GM12872 (cell line): Measurements from ENCODE around the gene GRIK1.

Source experiments
- TF ChIP-seq, protein P1 (sequence below): IDR thresholded peaks from 3 replicates; pipeline ENCODE4 v1.5.1; 2011; ENCODE audit warnings: low read depth, mild to moderate bottlenecking, low read length, moderate library complexity; ENCODE audit not compliant: insufficient read depth

GRIK1 gene

DNA sequence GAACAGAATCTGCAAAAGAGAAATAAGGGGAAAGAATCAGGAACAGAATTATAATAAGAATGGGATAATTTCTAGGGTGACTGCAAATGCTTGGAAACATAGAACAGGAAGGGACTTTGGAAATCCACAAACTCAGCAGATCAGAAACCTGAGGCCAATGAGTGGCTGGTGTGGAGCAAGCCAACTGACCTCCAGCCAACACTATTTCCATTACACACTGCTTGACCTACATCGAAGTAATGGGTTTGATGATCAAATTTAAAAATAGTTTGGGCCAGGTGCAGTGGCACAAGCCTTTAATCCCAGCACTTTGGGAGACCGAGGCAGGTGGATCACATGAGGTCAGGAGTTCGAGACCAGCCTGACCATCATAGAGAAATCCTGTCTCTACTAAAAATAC is 284.9 kb downstream of the GRIK1 start:
- TF ChIP-seq, protein P1, sequence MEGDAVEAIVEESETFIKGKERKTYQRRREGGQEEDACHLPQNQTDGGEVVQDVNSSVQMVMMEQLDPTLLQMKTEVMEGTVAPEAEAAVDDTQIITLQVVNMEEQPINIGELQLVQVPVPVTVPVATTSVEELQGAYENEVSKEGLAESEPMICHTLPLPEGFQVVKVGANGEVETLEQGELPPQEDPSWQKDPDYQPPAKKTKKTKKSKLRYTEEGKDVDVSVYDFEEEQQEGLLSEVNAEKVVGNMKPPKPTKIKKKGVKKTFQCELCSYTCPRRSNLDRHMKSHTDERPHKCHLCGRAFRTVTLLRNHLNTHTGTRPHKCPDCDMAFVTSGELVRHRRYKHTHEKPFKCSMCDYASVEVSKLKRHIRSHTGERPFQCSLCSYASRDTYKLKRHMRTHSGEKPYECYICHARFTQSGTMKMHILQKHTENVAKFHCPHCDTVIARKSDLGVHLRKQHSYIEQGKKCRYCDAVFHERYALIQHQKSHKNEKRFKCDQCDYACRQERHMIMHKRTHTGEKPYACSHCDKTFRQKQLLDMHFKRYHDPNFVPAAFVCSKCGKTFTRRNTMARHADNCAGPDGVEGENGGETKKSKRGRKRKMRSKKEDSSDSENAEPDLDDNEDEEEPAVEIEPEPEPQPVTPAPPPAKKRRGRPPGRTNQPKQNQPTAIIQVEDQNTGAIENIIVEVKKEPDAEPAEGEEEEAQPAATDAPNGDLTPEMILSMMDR = no peak

DNA sequence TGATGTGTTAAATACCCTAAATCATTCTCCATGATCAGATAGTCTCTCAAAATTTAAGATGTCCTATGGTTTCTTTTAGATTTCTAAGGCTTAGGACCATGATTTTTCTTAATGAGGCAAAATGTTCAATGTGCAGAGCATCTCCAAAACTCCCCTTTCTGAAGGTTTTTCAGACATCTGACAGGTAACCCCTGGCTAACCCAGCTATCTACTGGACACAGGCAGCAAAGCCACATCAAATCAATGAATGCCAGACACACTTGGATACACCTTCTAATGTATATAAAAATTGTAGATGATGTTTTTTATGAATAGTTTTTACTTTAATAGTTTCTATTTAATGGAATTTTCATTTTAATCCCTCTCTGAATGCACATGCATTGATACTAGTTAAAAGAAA is 285.6 kb downstream of the GRIK1 start:
- TF ChIP-seq, protein P1 = no peak

DNA sequence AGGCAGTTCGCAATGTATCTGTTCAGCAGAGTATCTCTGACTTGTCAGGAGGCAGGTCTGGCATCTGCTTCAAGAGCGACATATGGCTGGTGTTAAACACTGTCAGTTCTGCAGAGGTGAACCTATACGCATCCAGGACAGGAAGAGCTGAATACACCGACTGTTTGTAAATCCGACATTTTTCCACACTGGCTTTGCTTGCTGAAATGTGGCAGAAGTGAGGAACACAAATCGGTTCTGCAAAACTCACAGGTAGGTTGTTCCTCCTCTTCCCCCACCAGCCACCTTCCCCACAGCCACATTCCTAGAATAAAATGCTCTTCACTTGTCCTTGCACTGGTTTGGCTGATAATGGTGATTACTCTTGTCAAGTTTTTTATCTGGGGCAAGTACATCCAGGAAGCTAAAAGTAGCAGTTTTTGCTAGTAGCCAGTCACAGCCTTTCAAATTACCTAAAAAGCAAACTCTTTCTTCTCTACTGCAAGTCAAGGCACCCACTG is 289.2 kb downstream of the GRIK1 start:
- TF ChIP-seq, protein P1 = no peak

DNA sequence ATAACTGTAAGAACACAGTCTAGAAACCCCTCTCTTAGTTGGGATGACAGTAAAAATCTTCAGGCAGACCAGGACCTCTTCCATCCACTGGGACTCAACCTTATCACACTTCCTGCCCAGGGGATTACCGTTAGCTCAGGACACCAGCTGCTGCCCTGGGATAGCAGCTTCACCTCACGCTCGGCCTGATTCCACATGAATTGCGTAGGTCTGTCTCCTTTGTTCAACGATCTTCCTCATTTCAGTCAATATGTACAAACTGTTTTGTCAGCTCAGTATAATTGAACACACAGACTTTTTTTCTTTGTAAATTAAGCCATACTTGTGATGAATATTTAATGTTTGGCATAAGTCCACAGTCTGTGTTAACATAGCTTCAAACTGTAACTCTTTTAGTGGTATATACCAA is 290.4 kb downstream of the GRIK1 start:
- TF ChIP-seq, protein P1 = no peak

DNA sequence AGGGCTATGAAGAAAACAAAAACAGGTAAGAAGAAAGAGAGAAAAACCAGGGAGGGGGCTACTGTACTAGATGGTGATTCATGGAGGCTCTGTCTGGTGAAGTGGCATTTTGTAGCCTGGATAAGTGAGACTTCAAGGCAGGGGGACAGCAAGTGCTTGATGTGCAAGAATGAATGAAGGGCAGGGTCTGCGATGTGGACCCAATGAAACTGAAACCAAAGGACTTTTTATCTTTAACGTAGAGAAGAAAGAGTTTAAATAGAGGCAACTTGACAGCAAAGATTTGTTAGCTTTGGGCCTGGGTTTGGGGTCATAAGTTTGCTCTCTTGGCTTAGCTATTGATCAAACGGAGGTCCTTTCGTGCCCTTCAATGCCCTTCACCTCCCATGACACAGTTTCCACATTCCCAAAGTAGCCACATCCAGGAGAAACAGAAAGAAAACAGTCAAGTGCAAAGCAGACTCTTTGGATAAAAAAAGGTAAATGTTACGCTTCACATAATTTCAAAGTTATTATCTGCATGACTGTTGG is 291.0 kb downstream of the GRIK1 start:
- TF ChIP-seq, protein P1 = no peak

DNA sequence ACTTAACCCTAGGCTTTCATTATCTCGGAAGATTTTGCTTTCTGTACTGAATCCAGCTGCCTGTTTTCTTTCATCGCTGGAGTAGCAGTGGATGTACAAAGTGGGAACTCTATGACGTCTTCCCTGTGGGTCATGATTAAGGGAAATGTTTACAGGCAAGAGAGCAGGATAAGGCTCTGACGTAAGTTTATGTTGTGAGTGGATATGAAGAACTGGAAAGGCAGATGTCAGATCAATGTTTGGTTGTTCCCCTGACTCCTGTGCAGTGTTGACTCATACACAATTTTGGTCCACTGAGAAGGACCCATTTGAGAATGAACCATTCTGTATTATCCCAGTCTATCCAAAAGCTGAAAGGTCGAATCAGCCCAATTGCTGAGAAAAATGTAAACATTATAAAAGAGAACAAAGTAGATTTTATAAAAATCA is 292.4 kb downstream of the GRIK1 start:
- TF ChIP-seq, protein P1 = no peak

DNA sequence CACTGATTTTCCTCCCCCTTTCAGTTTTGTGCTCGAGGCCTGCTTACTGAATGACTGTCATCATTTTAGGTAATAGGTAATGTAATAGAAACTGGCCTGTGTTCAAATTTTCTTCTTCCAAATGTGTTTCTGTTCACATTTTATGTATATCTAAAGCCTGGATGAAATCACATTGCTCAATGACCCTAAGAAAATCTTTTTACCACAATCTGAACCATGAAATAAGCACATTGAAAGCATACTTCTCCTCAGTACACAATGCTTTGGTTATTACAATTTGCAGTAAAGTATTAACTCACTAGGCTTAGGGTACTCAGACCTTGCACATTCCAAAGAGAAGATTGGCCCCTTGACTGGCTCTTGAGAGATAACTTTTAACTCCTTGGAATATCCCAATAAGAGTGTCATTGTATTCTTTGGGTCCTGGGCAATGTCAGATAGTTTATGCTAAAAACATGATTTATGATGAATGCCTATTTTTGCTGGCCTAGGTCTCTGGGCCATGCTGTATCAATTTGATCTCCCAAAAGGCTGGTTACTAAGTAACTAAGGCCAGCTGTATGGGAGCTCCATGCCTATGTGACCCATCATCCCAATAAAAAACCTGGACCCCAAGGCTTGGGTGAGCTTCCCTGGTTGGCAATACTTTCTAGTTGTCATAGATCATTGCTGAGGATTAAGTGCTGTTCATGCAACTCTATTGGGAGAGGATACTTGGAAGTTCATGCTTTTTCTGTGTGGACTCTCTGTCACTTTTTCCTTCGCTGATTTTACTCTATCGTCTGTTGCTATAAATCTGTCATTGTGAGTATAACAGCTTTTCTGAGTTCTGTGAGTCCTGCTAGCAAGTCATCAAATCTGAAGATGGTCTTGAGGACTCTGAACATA is 293.9 kb downstream of the GRIK1 start:
- TF ChIP-seq, protein P1 = no peak
